ENCODE measurements around the gene ZNF263. TPM values are rescaled to one million over a fixed set of nuclear protein-coding genes. Genes with fewer than 3 reads are reported as not detected.

ZNF263 gene
- total and polyA plus RNA-seq, 10 of the 15 experiments (the other 5 are each of a cell fraction or from before 2014, with no cell fraction given): 4.7 to 45.6 (median 24.5) TPM

GRCh38 chr16:3234857-3235561 lies 48.3 kb upstream of the ZNF263 start, which contains the start of gene ZNF200 (continued):
- no peak for TF ChIP-seq RBBP5 (conservative IDR thresholded peaks at IDR 0.05)
- peak; percentile 58; the same call in 1 of the 2 replicates for TF ChIP-seq BRCA1 (IDR thresholded peaks at IDR 0.05; ENCODE audit: low read depth, low read length)
- no peak for TF ChIP-seq BCL11A (IDR thresholded peaks at IDR 0.05; ENCODE audit: low read depth, low read length)
- peak; percentile 98 for TF ChIP-seq PKNOX1 (IDR thresholded peaks at IDR 0.05)
- TF ChIP-seq E4F1 (IDR thresholded peaks at IDR 0.05; ENCODE audit: borderline replicate concordance, partially characterized antibody): peak; percentile 88
- TF ChIP-seq EP300 (IDR thresholded peaks at IDR 0.05; ENCODE audit: borderline replicate concordance in 1 of 2, control insufficient read depth in 1 of 2, low read depth in 2 of 2, low read length in 2 of 2): 0 out of 4 replicates have a peak, but pooled peaks of 1 of the 2 experiments have one; percentile 15
- no peak for TF ChIP-seq SMARCA5 (IDR thresholded peaks at IDR 0.05)
- TF ChIP-seq RAD21 (IDR thresholded peaks at IDR 0.05; ENCODE audit: insufficient read depth, low read depth, low read length): no peak
- peak; percentile 35; the same call in 1 of the 2 replicates for TF ChIP-seq SMAD5 (IDR thresholded peaks at IDR 0.05; ENCODE audit: low read depth)
- TF ChIP-seq DPF2 (IDR thresholded peaks at IDR 0.05): peak; percentile 95
- peak; percentile 84 for TF ChIP-seq SMAD1 (IDR thresholded peaks at IDR 0.05; ENCODE audit: low read depth, partially characterized antibody)
- TF ChIP-seq ZNF687 (IDR thresholded peaks at IDR 0.05): peak; percentile 52
- TF ChIP-seq NR2C2 (IDR thresholded peaks at IDR 0.05; ENCODE audit: borderline replicate concordance, control insufficient read depth, insufficient read length, low read depth): no peak
- TF ChIP-seq TCF7 (IDR thresholded peaks at IDR 0.05; ENCODE audit: borderline replicate concordance): no peak
- peak; percentile 67; the same call in 1 of the 2 replicates for TF ChIP-seq HDGF (IDR thresholded peaks at IDR 0.05)
- TF ChIP-seq KDM1A (IDR thresholded peaks at IDR 0.05; ENCODE audit: borderline replicate concordance): no peak
- 0 out of 2 replicates have a peak, but pooled peaks have one; percentile 50 for TF ChIP-seq ASH2L (IDR thresholded peaks at IDR 0.05; ENCODE audit: borderline replicate concordance, low read depth)
- peak; percentile 84; the same call in 1 of the 2 replicates for TF ChIP-seq NKRF (conservative IDR thresholded peaks at IDR 0.05)
- no peak for TF ChIP-seq MTA3 (IDR thresholded peaks at IDR 0.05; ENCODE audit: borderline replicate concordance, low read length)
